Activated CD4-positive, alpha-beta T cell treated with anti-CD3 and anti-CD28 coated beads, Interleukin-2, amount 50 U/mL, for 48 hours (primary cell): ENCODE results near the gene NDST1.

Source experiments
- DNase-seq, 2 experiments: peaks; one replicate each; pipeline ENCODE4 v3.0.0-alpha.2; 2020

Gene NDST1

DNA sequence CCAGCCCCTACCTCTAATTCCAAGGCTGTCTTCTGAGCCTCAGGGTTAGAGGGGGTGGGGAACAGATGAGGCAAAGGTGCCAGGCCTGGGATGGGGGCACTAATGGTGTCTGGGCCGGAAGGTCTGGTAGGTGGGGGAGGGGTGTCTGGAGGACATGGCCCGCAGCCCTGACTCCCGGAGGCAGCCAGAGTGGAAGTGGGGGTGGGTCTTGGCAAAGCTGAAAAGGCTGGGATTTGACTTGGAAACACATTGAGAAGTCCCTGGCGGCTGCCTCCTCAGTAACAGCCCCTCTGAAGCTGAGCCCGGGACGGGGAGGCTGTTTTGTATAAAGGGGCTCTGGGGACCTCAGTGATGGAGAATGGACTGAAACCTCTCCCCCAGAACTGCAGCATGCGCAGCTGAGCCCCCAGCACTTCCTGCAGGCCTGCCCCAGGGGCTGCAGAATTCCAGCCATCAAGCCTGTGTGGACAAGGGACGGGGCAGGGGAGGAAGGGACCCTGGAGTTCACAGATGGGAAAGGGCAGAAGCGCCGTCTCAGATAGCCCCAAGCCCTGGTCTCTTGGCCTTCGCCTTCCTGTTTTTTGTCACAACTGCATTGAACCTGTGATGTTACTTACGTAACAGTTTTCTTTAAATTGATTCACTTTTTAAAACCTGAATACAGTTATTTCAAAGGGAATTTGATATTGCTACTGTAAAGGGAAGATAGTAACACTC lies 83.2 kb downstream of the NDST1 start:
- DNase-seq = no peak

DNA sequence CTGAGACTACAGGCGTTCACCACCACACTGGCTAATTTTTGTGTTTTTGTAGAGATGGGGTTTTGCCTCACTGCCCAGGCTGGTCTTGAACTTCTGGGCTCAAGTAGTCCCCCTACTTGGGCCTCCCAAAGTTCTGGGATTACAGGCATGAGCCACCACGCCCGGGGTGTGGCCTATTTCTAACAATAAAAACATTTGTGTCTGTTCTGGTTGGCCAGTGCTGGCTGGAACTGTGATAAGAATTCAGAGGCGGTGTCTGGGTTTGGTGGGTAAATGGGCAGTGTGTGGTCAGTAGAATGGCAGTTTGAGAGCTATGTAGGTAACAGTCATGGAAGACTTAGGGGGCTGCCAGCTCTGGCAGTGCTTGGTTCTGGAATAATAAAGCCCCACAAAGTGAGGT lies 85.7 kb downstream of the NDST1 start:
- no peak for DNase-seq

DNA sequence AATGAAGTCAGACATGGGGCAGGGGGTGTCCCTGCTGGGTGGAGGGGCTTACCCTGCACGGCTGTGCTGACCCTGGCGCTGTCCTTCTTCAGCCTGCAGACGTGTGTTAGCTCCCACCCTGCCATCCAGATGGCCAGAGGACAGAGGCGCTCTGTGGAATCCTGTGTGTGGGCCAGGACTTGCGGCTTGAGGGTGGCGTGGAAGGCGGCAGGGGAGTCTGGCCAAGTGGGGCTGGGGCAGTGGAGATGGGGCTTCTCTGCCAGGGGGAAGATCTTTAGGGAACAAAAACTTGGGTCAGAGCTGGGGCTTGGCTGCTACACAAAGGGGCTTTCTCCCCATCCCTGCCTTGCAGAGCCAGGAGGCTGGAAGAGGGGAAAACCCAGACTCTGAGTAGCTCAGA lies 86.1 kb downstream of the NDST1 start:
- DNase-seq = no peak

DNA sequence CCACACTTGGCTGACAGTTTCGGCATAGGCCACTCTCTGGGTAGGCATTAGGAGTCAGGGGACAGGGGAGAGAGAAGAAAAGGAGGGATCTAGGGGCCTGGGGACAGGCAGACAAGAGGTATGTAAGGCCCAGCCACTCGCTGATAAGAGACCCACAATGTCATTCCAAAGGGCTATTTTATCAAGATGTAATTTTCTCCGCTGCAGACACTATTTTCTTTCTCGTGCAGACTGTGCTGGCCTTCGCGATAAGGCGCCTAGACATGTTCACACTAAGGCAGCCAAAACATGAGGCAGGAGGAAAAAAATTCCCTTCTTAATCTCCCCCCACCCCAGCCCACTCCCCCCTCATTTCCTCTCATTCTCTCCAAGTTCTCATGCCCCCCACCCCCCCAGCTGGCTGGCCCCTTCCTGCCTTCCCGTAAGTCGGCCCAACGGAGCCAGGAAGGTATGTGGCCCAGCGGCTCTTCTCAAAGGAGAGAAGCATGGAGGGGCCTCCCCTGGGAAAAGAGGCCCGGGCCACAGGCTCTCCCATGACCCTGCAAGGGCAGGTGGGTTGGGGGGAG lies 87.6 kb downstream of the NDST1 start:
- no peak for DNase-seq

DNA sequence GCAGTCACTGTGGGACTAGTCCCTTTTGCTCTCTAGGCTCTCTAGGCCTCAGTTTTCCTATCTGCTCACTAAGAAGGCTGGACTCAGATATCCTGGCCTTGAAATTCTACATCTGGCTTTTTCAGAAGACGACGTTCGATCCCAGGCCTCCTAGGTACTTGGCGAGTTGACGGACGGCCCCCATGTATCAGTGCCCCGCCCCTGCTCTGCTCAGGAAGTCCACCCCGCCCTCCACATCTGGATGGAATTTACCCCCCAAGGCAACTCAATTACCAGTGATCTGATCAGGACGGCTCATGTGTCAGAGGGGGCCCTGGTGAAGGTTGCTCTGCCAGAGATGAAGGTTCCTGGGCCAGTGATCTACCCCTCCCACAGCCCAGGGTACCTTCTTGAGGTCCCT lies 88.4 kb downstream of the NDST1 start:
- no peak for DNase-seq

DNA sequence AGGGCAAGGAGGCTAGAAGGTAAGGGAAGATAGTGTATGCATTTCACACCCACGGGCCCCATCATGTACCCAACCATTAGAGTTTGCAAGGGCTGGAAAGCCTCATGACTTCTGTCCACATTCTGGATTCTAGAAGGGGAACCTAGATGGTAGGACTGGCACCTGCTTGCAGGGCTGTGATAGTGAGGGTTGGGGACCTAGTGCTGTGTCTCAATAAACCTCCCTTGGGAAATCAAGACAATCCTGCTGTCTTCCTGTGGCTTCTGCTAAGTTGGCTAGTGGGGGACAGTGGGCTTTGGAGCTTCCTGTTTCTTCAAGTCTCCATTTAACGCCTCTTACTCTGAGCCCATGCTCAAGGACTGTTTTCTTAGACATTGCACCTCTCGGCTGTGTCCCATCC lies 88.9 kb downstream of the NDST1 start:
- no peak for DNase-seq

DNA sequence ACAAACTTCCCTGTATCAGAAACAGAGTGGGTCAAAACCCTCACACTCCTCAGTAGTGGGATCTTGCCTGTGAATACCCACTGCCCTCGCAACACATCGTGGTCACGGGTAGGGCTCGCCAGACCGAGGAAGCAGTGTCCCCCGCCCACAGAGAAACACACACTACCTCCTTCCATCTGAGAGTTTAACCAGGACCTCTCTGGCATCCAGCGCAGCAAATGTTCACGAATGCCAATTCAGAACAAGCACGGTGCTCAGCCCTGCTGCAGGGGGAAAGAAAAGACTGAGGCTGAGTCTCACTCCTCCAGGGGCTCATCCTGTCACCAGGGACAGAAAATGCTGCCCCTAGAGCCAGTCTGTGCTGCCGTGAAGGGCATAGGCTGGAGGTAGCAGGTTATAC lies 90.1 kb downstream of the NDST1 start:
- DNase-seq = no peak

DNA sequence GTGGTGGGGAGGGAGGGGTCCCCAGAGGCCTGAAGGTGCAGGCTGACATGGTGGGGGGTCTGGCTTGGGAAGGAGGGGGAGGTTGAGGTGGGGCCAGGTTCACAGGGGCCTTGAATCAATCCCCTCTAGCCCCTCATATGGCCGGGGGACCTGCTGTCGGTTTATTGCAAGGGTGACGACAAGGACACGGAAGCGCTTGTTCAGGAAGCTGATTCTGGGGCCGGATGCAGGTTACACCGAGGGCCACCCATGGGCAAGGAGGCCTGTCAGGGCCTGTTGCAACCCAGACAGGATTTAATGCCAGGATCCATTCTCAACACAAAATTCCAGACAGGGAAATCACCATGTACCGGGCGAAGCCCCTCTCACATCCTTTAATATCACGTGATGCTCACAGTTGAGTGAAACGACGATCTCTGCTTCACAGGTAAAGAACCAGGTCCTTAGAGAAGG lies 90.9 kb downstream of the NDST1 start:
- no peak for DNase-seq

DNA sequence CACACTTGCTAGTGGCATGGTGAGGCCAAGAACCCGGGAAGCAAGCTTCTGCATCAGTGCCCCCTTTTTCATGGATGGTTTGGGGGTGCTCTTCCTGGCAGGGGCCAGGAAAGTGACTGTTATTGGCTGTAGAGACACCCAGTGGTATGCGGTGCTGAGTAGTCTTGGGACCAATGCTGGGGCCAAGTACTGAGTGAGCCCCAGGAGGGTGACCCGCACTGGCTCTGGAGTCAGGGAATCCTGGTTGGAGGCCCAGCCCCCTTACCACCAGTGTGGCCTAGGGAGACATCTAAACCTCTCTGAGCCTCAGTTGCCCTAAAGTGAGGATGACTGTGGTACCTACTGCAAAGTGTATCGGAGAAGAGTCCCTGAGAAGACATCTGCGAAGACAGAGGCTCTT lies 91.3 kb downstream of the NDST1 start:
- no peak for DNase-seq

DNA sequence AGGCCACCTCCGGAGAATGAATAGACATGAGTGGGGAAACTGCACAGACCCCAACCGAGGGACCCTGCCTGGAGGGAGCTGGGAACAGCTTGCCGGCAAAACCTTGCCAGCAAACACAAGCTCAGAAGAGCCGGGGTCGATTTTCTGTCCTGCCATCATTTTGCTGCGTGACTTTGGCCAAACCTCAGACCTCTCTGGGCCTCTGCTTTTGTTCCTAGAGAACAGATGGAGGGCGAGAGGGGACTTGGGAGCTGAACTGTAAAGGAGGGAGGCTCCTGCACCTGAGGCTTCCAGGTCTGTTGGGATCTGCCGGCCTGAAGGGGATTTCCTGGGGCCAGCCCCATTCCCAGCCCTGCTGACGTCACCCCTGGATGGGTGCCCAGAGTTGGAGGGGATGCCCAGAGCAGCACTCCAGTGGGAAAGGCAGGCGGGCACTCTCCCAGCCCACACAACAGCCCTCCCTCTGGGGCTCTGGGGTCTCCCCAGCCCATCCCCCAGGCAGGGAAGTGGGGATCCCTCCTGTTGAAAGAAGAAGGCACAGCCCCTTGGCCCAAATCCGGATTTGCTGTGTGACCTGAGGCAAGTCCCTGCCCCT lies 92.1 kb downstream of the NDST1 start:
- no peak for DNase-seq

DNA sequence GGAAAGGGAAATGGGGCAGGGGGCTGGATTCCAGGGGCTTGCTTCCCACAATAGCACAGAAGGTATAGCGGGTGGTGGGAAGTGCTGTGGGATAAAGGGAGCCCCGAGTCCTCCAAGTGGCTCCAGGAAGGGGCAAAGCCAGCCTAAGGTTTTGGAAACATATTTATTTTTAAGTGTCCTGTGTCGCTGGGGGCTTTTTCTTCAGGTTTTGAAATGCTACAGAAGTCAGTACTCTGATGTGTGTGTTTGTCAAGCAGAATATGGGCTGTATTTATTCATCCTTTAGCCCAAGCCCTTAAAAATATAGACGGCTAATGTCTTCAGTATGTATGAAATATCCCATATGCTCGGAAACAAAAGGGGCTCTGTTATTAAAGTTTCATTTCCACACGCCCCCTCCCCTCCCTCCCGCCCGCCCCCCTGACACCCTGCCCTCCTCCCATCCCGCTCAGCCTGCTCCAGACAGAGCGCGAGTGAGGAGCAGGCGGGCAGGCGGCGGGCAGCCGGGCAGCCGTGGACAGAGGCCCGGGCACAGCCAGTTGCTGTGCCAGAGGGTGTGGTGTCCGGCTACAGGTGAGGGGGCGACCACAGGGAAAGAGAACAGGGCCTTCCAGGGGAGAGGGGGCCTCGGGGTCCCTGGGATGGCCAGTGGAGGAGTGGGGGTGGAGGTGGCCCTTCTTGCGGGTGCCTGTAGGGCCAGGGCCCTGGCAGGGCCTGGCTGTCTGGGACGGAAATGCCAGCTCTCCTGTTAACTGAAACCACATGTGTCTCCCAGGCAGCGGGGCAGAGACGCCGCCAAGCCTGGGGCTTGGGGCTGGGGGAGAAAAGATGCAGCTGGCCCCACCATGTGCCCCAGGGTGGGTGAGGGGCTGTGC lies 92.9 kb downstream of the NDST1 start:
- no peak for DNase-seq

DNA sequence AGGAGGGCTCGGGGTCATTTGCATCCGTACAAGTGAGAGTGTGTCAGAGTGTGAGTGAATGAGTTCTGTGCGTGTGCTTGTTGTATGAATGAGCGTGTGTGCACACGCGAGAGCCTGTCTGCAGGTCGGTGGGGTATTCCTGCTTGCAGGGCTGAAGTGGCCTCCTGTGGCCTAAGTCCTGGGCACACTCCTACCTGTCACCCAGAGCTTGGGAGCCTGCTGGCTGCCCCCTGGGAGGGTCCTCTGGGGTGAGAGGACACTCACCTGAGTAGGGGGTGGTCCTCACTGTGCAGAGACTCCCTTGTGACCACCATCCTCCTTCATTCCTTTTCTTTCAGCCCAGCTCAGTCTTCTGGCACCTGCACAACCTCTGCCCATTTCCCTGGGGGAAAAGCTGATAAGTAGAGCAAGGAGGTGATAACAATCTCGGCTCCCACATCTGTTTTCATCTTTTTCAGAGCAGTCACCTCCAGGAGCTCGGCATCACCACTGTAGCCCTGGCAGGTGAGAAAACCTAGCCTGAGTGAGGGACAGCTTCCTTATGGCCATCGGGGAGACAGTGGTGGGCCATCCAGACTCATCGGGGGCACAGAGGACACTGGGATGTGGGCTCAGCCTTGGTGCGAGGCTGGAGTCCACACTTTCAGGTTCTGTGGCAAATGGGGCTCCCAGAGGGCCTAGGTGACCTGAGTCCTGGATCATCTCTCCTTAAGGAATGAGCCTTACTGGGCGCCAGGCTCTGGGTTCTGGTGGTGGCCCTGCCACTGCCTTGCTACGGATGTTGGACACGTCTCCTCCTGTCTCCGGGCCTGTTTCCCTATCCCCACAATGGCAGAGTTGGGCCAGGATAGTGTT lies 93.8 kb downstream of the NDST1 start:
- DNase-seq = no peak

DNA sequence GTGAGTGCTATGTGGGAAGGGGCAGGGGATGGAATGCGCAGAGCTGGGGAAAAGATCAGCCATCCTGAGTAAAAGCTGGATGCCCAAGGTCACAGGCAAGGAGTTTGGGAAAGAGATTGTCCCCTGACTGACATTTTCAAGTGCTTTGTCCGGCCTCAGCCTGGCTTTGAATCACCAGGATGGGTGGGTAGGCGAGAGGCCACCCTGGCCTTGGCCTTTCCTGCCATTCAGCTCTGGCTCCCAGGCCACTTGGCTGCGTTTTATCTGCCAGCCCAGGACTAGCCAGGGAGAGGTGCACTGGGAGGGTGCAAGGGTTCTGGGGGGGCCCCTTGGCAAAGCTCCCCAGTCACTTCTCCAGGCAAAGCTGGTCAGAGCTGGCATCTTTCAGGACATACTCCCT lies 95.1 kb downstream of the NDST1 start:
- no peak for DNase-seq

DNA sequence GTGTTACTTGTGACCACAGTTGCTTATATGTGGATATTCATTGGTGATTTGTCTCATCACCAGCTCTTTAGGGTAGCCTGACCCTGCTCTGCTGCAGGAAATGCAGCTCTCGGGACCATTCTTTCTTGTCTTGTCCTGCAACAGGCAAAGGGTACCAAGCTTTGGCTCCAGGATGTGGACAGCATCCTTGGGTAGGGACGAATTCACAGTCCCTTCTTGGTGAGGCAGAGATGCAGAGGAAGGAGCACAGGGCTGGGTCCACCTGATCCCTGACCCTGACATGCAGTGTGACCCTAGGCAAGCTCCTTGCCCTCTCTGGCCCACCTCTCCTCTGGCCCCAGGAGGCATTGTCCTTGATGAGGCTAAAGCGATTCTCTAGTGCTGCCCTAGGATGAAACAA lies 95.6 kb downstream of the NDST1 start:
- no peak for DNase-seq

DNA sequence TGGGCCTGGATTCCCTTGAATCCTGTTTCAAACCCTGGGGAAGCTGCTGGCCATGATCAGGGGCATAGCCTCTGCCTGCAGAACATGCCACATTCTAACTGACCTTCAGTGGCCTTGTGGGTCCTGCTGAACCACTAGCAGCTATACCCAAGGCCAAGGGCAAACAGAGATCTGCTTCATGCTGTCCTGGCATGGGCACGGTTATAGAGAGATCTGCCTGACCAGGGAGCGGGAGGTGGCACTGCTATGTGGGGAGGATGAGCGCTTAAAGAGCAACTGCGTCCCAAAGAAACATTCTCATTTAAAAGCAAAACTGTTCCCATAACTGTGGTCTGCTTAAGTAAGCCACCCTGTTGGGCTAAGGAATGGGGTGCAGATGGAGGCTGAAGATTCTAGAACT lies 96.1 kb downstream of the NDST1 start:
- no peak for DNase-seq

DNA sequence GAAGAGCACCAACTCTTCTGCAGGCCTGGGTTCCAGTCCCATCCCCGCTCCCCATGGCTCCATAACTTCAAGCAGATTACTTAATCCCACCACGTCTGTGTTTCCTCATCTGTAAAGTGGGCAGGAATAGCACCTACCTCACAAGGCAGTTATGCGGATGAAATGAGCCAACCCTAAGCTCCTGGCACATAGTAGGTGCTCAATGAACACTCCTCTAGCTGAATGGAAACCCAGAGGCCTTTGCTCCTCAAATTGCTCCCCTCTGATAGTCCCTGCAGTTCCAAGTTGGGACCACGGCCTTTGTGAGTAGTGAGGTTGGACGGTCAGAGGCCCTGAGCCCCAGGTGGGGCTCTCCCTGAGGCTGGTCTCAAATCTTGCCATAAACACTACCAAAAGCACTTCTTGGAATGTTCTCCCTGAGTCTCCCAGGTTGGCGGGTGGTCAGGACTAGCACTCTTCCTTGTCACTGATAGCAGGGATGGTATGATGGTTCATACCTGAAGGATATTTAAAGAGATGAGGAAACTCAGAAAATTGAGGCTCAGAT lies 97.0 kb downstream of the NDST1 start:
- DNase-seq = no peak

DNA sequence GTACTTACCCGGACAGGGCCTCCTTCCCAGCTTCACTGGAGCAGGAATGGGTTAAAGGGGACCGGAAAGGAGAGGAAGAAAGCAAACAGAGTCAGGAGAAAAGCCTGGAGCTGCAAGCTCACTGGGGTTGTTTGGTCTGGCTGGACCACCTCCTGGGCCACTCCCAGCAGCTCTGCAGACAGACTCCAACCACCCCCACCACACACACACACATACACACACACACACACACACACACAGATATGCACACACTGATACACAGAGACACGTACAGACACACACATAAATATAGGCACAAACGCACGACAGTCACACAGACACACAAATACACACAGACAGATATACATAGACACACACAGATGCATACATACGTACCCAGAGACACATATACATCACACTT lies 97.6 kb downstream of the NDST1 start:
- DNase-seq = no peak

DNA sequence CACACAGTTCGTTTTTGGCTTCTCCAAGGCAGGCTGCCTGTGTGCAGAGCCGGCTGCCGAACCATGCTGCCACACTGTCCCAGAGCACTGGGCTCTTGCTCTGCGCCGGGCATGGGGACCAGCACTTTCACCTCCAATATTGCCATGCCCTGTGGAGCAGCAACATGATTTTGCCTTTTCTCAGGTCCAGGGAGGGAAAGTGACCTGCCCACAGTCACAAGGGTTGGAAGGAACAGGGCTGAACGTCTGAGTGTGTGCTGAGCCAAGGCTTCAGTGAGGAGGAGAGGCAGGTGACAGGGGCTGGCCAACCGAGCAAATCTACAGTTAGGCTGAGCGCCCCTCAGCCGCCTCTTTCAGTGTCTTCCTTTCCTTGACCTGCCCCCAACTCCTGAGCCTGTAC lies 98.5 kb downstream of the NDST1 start:
- DNase-seq = no peak

DNA sequence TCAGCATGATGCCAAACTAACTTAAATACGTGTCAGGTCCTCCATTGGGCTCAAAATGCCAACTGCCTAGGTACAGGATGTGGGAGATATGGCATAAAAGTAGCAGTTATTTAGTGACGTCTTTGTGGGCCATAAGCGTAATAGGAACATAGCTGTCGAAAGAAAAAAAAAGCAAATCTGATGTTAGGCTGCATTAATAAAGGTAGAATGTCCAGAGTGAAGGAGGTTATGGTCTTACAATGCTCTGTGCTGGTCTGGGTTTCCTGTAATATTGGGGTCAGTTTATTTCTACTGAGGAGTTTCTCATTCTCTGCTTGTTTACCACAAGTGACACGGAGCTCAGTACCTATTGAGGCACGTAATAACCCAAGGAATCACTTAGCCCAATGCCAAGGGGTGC lies 99.2 kb downstream of the NDST1 start:
- no peak for DNase-seq
